HPDE6-E6E7 (cell line): ENCODE data around the gene SYT5.

Experiments
- DNase-seq: peaks from one replicate; pipeline ENCODE4 v3.0.0; 2011; ENCODE audit warnings: missing footprints; ENCODE audit errors: extremely low spot score

The SYT5 gene

DNA sequence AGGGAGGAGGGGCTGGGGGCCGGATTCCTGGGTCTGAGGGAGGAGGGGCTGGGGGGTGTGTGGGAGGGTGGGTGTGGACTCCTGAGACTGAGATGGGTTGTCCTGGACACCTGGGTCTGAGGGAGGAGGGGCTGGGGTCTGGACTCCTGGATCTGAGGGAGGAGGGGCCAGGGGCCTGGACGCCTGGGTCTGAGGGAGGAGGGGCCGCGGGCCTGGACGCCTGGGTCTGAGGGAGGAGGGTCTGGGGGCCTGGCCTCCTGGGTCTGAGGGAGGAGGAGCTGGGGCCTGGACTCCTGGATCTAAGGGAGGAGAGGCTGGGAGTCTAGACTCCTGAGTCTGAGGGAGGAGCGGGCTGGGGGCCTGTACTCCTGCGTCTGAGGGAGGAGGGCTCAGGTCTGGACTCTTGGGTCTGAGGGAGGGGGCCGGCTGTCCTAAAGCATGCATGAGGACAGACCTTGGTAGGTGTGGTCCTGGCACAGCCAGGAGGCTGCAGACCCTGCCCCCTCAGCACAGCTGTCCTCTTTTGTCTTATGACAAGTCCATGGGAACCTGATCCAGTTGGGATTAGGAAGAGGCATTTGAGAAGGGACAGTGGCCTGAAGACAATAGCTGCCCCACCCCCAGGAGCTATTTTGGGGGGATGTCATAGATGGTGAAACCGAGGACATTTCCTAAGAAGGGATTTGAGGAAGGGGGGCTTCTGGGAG lies 32.4 kb downstream of the SYT5 start:
- DNase-seq = no peak

DNA sequence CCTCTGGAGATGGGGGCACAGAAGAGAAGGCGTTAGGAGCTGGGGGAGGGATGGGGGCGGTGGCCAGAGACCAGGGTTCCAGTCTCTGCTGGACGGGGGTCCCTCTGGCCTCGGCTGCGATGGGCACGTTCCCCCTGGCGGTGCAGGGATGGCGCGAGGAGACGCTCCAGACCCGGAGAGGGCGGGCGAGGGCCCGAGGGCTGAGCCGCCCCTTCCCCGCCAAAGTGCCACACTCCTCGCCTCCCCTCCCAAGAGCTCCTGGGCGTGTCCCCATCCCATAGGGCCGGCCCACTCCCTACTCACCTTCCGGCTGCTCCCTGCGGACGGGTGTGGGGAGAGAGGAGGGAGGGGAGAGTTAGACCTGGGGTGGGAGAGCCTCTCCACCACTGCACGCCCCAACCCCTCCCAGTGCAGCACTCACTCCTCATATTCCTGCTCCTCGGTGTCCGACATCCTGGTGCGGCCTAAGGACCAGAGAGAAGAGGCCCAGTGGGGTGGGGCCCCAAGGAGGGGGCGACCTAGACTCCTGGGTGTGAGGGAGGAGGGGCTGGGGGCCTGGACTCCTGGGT lies 33.3 kb downstream of the SYT5 start:
- peak; percentile 70 for DNase-seq

DNA sequence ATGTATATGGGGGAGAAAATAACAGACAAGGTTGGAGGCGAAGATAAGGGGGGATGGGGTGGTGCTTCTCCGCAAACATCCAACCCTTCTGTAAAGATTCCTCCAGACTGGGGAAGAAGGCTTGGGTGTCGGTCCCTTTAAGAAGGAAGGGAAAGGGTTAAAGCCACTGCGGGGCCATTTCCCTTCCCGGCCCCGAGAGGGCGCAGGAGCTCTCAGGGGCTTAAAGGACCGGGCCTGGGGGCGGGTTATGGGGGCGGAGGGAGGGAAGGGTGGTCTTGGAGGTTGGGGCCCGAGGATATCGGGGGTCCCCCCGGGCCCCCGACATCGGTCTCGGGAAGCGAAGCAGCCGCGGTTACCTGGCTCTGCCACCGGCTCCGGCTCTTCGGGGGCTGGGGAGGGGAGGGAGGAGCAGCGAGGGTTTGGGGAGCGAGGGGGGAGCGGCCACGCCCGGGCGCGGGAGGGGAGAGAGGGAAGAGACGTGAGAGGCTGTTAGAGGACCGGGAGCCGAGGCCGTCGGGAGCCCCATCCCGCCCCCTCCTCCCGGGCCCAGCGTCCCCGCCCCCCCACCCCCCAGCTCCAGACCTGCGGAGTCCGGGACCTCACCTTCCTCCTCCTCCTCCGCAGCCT lies 33.9 kb downstream of the SYT5 start:
- DNase-seq = peak; percentile 69

DNA sequence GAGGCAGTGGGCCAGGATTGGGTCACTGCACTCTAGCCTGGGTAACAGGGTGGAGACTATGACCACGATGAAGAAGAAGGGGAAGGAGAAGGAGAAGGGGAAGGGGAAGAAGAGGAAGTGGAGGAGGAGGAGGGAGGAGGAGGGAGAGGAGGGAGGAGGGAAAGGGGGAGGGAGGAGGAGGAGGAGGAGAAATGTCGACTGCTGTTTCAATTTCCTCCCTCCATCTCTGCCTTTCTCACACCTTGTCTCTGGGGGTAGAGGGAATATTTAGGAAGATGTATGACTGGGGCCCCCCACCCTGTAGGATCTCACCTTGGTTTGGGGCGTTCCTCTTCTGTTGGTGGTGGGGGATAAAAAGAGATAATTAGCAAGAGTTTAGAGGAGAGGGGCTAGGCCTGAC lies 34.9 kb downstream of the SYT5 start:
- DNase-seq = no peak

DNA sequence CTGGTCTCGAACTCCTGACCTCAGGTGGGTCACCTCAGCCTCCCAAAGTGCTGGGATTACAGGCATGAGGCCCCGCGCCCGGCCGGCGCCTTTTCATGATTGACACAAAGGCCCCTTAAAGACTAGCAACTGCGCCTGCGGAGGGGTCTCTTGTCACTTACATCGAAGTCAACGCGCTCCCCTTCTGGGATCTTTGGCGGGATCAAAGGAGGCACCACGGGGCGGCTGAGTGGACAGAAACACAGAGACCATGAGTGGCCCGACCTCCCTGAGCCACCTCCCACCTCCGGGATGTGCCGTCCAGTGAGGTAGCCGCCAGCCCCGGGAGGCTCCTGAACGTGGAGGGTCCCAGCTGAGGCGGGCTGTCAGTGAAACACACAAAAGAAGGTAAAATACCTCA lies 38.4 kb downstream of the SYT5 start:
- no peak for DNase-seq

DNA sequence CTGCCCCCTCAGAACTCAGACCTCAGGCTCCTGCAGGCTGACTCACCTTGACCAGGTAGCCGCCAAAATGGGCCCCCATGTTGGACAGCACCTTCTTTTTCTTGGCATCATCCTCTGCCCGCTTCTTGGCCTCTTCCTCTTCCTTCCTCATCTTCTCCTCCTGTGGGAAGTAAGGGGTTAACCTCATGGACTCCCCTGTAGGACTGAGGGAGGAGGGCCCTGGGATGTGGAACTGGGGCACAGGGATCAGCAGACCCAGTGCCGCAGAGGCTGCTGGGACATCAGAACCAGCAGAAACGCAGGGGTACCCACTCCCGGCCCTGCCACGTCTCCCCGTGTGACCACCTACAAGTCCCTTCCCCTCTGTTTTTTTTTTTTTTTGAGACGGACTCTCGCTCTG lies 42.2 kb downstream of the SYT5 start:
- no peak for DNase-seq

DNA sequence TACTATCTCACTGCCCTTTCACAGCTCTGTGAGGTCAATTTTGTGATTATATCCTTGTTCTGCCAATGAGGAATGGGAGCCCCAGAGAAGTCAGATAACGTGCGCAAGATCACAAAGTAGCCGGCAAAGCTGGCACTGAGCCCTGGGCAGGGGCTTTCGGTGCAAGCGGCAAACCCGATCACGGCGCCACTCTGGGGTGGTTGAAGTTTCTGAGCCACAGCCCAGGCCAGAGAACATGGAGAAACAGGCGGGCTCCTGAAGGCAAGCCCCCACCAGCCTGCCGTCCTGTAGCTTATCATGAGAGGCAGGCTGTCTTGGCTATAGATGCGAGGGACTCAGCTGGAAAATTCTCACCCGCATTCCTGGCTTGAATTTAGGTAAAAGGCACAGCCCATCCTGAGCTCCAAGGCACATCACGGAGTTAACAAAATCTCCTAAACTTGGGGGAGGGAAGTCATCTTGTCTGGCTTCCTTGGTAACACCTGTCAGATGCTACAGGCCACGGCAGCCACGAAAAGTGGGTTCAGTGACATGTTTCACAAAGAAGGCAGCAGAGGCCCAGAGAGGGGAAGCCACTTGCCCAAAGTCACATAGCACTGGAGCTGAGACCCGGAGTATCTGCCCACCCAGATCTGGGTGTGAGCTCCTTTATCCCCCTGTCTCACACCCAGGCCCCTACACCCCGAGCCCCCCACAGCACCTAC lies 43.5 kb downstream of the SYT5 start:
- no peak for DNase-seq

DNA sequence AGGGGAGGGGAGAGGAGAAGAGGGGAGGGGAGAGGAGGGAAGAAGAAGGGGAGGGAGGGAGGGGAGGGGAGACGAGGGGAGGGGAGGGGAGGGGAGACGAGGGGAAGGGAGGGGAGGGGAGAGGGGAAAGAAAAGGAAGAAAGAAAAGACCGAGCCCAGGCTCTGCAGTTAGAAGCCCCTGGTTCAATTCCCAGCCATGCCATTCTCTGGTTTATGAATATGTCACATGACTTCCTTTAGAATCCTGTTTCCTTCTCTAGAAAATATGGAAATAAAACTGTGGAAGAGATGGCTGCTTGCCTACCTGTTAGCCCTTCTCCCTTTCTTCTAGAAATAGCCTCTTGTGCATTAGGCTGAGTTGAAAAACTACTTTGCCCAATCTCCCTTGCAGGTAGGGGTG lies 45.4 kb downstream of the SYT5 start:
- no peak for DNase-seq

DNA sequence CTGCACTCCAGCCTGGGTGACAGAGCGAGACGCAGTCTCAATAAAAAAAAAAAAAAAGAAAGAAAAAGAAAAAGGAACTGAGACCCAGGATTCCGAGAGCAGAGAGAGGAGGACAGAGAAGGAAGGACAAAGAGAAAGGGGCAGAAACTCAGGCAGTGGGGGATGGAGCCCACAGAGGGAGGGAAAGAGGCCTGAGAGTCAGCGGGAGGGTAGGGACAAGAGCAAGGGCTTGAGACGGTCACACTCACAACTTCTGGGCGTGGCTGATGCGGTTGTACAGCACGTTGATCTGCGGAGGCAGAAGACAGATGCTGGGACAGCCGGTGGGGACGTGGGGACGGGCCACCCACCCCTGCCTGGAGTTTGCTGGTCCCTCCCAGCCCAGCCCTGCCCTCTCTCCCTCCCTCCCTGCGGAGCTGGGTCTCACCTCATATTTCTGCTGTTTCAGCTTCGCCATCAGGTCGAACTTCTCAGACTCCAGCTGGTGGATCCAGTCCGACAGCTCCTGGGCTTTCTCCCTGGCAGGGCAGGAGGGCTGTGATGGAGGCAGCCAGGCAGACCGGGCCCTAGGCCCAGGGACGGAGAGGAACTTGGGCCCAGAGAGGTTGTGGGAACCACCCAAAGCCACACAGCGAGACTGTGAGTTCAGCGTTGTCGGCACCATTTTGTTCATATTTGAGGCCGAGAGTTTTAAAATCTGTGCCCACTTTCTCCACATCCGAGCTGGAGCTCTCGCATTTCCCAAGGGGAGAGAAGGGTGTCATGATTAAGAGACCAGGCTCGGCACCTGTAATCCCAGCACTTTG lies 46.2 kb downstream of the SYT5 start:
- no peak for DNase-seq

DNA sequence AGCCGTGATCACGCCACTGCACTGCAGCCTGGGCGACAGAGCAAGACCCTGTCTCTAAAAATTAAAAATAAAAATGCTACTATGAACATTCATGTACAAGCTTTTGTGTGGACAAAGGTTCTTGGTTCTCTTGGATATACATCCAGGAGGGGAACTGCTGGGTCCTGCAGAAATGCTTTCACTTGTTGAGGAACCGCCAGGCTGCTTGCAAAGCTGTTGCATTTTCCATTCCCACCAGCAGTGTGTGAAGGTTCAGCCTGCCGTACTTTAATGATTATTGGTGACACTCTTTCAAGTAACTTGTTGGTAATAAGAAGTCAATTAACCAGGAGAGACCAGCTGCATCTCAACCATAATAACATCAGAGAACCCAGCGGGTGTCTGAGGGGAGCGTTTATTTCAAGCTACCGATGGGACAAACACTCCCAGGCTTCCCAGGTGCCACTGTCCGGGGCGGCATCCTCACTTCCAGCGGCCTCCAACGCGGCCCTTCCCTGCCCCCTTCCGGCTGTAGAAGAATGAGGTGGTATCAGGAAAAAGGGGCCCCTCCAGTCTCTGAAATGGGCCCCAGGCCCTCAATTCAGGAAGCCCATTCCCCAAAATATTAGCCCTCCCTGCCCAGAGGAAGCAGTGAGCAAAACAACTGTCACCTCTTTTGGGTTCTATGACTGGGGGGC lies 47.5 kb downstream of the SYT5 start:
- no peak for DNase-seq

DNA sequence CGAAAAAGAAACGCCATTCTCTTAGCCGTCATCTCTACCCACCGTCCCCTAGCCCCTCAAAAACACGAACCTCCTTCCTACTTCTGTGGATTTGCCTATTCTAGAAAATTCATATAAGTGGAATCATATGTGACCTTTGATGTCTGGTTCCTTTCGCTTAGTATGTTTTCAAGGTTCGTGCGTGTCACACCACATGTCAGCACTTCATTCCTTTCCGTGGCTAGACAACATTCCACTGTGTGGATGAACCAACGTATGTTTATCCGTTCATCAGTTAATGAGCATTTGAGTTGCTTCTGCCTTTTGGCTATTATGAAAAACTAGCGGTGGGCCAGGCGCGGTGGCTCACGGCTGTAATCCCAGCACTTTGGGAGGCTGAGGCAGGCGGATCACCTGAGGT lies 48.7 kb downstream of the SYT5 start:
- no peak for DNase-seq
